Right cardiac atrium (tissue), 5 donors: ENCODE data around the gene NDUFA12. TPM values are rescaled to one million over a fixed set of nuclear protein-coding genes. Genes with fewer than 3 reads are reported as not detected.
A peak's percentile ranks its signal among the peaks of the same experiment; 100 is the strongest.

Experiments used
- ATAC-seq, 2 donors: fragments of 200-7000 bp; cut with Tn5 transposase; one replicate each; pipeline versions ENCODE4 v1.8.0 to v1.9.1; 2020; ENCODE audit warnings: moderate library complexity in 2 of 2, mild to moderate bottlenecking in 1 of 2
- DNase-seq, 3 donors: peaks; one replicate each; pipeline ENCODE4 v3.0.0-alpha.2; 2020
- H3K27ac ChIP-seq: one replicate; pipeline ENCODE4 v1.5.1; 2013; ENCODE audit warnings: mild to moderate bottlenecking, low read length, control low read depth, moderate library complexity
- H3K27me3 ChIP-seq: one replicate; pipeline ENCODE4 v1.6.1; 2013; ENCODE audit not compliant: control insufficient read depth, insufficient read depth
- H3K4me1 ChIP-seq: one replicate; pipeline ENCODE4 v1.6.1; 2013; ENCODE audit warnings: low read length; ENCODE audit not compliant: control insufficient read depth, insufficient read depth
- H3K4me3 ChIP-seq: one replicate; pipeline ENCODE4 v1.5.1; 2013; ENCODE audit warnings: low read length, control low read depth
- H3K9me3 ChIP-seq: one replicate; pipeline ENCODE4 v1.6.1; 2013; ENCODE audit warnings: low read length; ENCODE audit not compliant: control insufficient read depth
- WGBS: extraction: QIAGEN DNeasy Blood & Tissue Kit; methylation state at CpG from one replicate; pipeline ENCODE4 v1.1.7; 2013; 5-methylcytosine and 5-hydroxymethylcytosine counted together
- intact Hi-C, 4 donors: fragments of 100-400 bp; cut with DNase I; formaldehyde crosslinking; loops; one replicate each; pipeline versions ENCODE4 v1.11.0 to v1.14.0; 2022 to 2023
- long read RNA-seq, 4 donors: library from polyadenylated mRNA; unstranded; transcript quantifications; one replicate each; pipeline ENCODE4 v2.0.0, GENCODE V29; 2020 to 2021
- polyA plus RNA-seq: library from polyadenylated mRNA; stranded (reverse); fragments of 200-250 nt; gene quantifications from one replicate; pipeline ENCODE4 v1.2.3, GENCODE V29; 2013
- total RNA-seq, 4 donors: library from RNA; stranded (reverse); fragmentation: NEBNext Ultra II Directional; extraction: Animal tissue kit (Norgen Biotek cat#: 25700); gene quantifications; one replicate each; pipeline ENCODE4 v1.2.1, GENCODE V29; 2021
- donor health status: healthy with polysubstance abuse.
- donor health status: DM: no; HTN: yes; CAD: no.
- donor health status: DM: no; HTN: no; CAD: no.
- donor health status: DM: no; HTN: yes; CAD: no; lungs with severe emphysema.
- donor health status: DM: yes; HTN: yes; CAD: no.

The NDUFA12 gene
- total RNA-seq = 100 to 1,000 TPM; 307 to 334 (median 325) TPM
- 741 TPM for polyA plus RNA-seq
- long read RNA-seq, donor 1, transcript NDUFA12-201 (4 exons, 635 nt) = major isoform, 146 of 156 reads
- long read RNA-seq, donor 1, transcript NDUFA12-206 (3 exons, 487 nt) = minor isoform, 5 of 156 reads
- long read RNA-seq, donor 1, partial matches to known transcripts = 3 of 156 reads
- long read RNA-seq, donor 1, other reads (novel, unspliced or antisense) = 1 of 156 reads
- long read RNA-seq, donor 2, transcript NDUFA12-201 (4 exons, 635 nt) = major isoform, 131 of 133 reads
- long read RNA-seq, donor 2, partial matches to known transcripts = 2 of 133 reads
- long read RNA-seq, donor 2, other reads (novel, unspliced or antisense) = 0 of 133 reads
- long read RNA-seq, donor 3, transcript NDUFA12-201 (4 exons, 635 nt) = major isoform, 43 of 47 reads
- long read RNA-seq, donor 3, partial matches to known transcripts = 1 of 47 reads
- long read RNA-seq, donor 3, other reads (novel, unspliced or antisense) = 3 of 47 reads
- long read RNA-seq, donor 4, transcript NDUFA12-201 (4 exons, 635 nt) = major isoform, 71 of 75 reads
- long read RNA-seq, donor 4, partial matches to known transcripts = 2 of 75 reads
- long read RNA-seq, donor 4, other reads (novel, unspliced or antisense) = 0 of 75 reads

DNA sequence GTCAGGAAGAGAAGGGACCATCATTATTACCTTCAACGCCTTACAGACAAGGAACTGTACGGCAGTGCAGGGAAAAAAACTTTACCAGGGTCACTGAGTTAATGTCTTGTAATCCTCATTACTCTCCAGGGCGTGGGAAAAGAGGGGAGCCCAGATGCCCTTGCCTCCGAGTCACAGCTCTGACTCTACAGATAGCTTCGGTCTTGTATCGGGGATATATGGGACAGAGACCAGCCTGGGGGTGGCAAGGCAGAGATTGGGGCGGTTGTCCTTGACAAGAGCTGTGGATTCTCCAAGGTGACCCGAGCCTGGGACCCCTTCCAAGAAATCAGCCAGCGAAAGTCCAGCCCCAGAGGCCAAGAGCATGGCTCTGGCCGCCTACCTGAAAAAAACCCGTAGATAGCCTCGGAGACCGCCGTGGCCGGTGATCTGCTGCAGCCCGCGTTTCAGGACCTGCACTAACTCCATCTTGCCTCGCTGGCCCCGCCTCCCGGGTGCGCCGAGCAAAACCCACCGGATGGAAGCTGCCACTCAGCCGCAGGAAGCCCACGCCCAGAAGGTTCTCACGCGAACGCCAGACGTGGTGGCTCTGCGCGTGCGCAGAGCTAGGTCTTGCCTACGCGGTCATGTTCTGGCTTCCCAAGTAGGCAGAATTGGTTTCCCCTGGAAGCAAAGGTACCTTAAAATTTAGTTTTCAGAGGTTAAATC, at the start of gene NDUFA12:
Gene NDUFA12, minus strand, starts transcription at position 485 of the 708 bp plus-strand sequence. Its CDS starts 17 bp downstream, at position 468.
- H3K4me1 ChIP-seq = no peaks in the 10 kb centered on the region
- peak within 1 kb of the TSS; percentile 79 for H3K27ac ChIP-seq
- H3K4me3 ChIP-seq = peak within 1 kb of the TSS; percentile 80
- under 1% methylated on average over 34 of the region's 34 CpGs for WGBS
- ATAC-seq (peak; percentile 99 to 100), DNase-seq (peak; percentile 97 to 99 (median 98))
- H3K27me3 ChIP-seq = no peaks in the 10 kb centered on the region
- no peaks in the 10 kb centered on the region for H3K9me3 ChIP-seq
- intact Hi-C loops = no loop called here

DNA sequence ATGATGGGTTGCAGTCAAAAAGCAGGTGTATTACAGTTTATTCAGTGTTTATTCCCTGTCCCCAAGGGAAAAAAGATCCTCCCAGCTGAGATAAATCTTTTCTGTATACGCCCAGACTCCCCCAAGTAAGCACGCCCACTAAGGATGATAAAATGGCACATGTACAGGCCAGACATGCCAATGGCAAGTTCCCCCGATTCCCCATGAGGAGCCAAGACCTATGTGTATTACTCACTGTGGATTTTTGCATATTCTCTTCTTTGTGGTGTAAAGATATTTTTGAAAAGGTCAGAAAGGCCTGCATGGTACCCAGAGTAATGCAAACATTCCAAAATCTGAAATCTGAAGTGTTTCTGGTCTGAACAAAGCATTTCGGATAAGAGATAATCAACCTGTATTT, 47.7 kb upstream of the NDUFA12 start:
- no peaks in the 10 kb centered on the region for H3K27me3 ChIP-seq
- no peak for ATAC-seq
- intact Hi-C loops = no loop called here
- H3K27ac ChIP-seq = no peak overlapping the region
- DNase-seq = no peak
- H3K4me1 ChIP-seq = no peaks in the 10 kb centered on the region
- no peaks in the 10 kb centered on the region for H3K9me3 ChIP-seq
- WGBS = 86% methylated on average over 4 of the region's 4 CpGs
- H3K4me3 ChIP-seq = no peak overlapping the region

DNA sequence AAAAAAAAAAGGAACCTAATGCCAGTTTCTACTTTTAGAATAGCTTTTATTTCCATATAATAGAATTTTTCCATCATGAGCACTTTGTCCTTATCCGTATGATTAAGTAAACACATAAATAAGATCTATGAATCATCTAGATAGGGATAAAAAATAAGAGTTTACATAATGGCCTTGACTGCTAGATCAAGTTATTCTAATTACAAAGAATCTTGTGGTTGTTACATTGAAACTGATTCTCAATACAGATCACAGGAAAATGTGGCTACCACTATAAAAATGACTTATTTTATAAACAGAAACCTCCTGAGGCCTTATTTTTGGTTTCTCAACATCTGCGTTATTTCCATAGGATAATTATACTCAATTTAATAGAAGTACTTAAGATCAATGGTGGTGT, 34.4 kb upstream of the NDUFA12 start:
- Histone ChIP-seq H3K9me3 (no peaks in the 10 kb centered on the region), H3K27me3 (no peaks in the 10 kb centered on the region), H3K4me3 (no peak overlapping the region), H3K4me1 (no peaks in the 10 kb centered on the region), H3K27ac (no peak overlapping the region)
- intact Hi-C loops = no loop called here
- no peak for ATAC-seq
- WGBS = 88% methylated on average over 2 of the region's 2 CpGs
- no peak for DNase-seq

DNA sequence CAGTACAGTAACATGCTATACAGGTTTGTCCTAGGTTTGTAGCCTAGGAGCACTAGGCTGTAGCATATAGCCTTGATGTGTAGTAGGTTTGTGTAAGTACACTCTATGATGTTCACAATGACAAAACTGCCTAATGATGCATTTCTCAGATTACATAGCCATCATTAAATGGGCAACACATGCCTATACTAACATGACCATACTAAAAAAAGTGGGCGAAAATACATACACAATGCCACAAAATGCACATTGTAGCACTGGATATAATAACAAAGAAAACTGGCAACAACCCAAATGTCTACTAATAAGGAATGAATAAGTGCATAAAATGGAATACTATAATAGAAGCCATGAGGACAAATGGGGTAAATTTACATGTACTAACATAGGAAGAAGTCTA, 31.3 kb upstream of the NDUFA12 start:
- DNase-seq (no peak), ATAC-seq (no peak)
- Histone ChIP-seq H3K27ac (no peak overlapping the region), H3K27me3 (no peaks in the 10 kb centered on the region), H3K4me1 (no peaks in the 10 kb centered on the region), H3K4me3 (no peak overlapping the region), H3K9me3 (no peaks in the 10 kb centered on the region)
- intact Hi-C loops = no loop called here
- 85% methylated on average over 1 of the region's 1 CpG for WGBS

DNA sequence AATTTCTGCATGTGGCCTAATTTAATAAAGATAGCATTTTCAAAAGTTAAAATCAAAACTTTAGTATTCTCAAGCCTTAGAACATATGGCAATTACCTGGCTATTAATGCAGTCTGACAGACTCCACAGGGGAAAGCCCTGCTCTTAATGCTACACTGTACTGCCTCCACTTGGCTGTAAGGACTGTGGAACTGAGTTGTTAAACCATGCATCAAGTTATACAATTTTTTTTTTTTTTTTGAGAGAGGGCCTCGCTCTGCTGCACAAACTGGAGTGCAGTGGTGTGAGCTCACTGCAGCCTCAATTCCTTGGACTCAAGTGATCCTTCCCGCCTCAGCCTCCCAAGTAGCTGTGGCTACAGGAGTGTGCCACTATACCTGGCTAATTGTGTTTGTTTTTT, 19.0 kb upstream of the NDUFA12 start:
- H3K4me3 ChIP-seq = no peak overlapping the region
- intact Hi-C loops = no loop called here
- no peaks in the 10 kb centered on the region for H3K4me1 ChIP-seq
- H3K27ac ChIP-seq = no peak overlapping the region
- 96% methylated on average over 2 of the region's 2 CpGs for WGBS
- ATAC-seq = no peak
- no peaks in the 10 kb centered on the region for H3K27me3 ChIP-seq
- no peak for DNase-seq
- H3K9me3 ChIP-seq = no peaks in the 10 kb centered on the region

DNA sequence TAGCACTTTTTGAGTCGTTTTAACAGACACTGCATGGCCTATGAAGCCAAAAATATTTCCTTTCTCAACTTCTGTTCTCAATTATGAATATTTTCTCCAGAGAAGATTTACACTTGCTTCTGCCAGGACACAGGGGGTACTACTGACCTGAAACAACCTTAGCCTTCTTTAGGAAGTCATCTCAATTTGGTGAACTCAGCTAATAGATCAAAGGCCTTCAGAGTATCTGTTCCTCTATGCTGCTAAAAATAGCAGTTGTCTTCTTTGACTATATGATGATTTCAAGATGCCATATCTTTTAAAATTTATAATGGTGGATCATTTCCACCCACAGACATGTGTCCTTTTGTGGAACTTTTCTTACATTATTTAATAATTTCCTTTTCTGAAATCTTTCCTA, 14.0 kb upstream of the NDUFA12 start:
- DNase-seq = no peak
- Histone ChIP-seq H3K4me1 (no peaks in the 10 kb centered on the region), H3K9me3 (no peaks in the 10 kb centered on the region), H3K27me3 (no peaks in the 10 kb centered on the region), H3K27ac (no peak overlapping the region), H3K4me3 (no peak overlapping the region)
- intact Hi-C loops = no loop called here
- 74% methylated on average over 1 of the region's 1 CpG for WGBS
- no peak for ATAC-seq

DNA sequence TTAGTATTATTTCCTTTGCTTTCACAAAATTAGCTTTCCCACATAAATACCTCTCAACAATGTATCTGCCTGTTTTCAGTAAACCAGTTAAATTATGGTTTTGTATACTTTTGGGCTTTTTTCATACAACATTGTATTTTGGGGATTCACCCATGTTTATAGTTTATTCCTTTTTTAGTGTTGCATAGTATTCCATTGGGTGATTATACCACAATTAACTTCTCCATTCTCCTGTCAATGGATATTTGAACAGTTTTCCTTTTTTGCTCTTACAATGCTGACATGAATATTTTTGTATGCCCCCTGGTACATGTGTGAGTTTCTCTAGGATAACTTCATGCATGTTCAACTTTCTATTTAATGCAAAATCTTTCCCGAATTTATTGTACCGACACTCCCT, 12.6 kb upstream of the NDUFA12 start:
- no peak for ATAC-seq
- H3K9me3 ChIP-seq = no peaks in the 10 kb centered on the region
- H3K4me3 ChIP-seq = no peak overlapping the region
- DNase-seq = no peak
- 98% methylated on average over 2 of the region's 2 CpGs for WGBS
- no peaks in the 10 kb centered on the region for H3K27me3 ChIP-seq
- no peak overlapping the region for H3K27ac ChIP-seq
- intact Hi-C loops = no loop called here
- H3K4me1 ChIP-seq = no peaks in the 10 kb centered on the region

DNA sequence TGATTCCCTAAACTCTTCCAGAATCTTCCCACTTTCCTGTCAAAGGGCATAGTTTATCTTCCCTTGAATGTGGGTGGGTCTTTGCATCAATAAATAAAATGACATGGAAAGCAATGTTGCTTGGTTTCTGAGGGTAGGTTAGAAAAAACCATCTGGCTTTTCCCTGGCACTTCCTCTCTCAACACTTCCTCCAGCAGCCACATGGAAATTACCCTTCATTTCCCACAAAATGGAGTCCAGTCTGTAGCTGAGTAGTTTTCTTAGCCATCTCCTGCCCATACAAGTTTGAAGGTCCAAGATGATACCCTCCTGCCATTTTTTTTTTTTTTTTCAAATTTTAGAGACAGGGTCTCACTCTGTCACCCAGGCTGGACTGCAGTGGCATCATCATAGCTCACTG, 11.1 kb upstream of the NDUFA12 start:
- Histone ChIP-seq H3K4me3 (no peak overlapping the region), H3K27me3 (no peaks in the 10 kb centered on the region), H3K27ac (no peak overlapping the region), H3K9me3 (no peaks in the 10 kb centered on the region), H3K4me1 (no peaks in the 10 kb centered on the region)
- no peak for DNase-seq
- no peak for ATAC-seq
- intact Hi-C loops = no loop called here

DNA sequence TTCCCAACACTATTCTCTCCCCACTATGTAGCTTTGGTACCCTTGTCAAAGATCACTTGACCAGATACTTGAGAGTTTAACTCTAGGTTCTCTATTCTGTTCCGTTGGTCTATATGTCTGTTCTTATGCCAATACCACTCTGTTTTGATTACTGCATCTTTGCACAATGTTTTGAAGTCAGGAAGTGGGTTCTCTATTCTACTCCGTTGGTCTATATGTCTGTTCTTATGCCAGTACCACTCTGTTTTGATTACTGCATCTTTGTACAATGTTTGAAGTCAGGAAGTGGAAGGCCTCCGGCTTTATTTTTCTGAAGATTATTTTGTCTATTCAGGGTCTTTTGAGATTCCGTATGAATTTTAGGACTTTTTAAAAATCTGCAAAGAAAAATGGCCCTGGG, 2.7 kb upstream of the NDUFA12 start:
- ATAC-seq = no peak
- no peak overlapping the region for H3K4me3 ChIP-seq
- no peaks in the 10 kb centered on the region for H3K27me3 ChIP-seq
- no peaks in the 10 kb centered on the region for H3K4me1 ChIP-seq
- H3K27ac ChIP-seq = no peak overlapping the region
- 90% methylated on average over 4 of the region's 4 CpGs for WGBS
- no peaks in the 10 kb centered on the region for H3K9me3 ChIP-seq
- intact Hi-C loops = no loop called here
- no peak for DNase-seq

DNA sequence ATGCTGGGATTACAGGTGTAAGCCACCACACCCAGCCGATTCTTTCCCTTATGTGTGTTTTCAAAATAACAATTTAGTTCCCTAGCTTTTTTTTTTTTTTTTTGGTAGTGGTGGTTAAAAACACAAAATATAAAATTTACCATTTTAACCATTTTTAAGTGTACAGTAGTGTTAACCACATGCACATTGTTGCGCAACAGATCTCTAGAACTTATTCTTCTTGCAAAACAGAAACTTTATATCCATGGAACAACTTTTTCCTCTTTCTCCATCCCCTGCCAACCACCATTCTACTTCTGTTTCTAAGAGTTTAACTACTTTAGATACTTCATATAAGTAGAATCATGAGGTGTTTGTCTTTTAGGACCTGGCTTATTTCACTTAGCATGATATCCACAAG, 1.1 kb upstream of the NDUFA12 start:
- no peak overlapping the region for H3K27ac ChIP-seq
- H3K9me3 ChIP-seq = no peaks in the 10 kb centered on the region
- 82% methylated on average over 2 of the region's 2 CpGs for WGBS
- ATAC-seq (no peak), DNase-seq (no peak)
- intact Hi-C loops = no loop called here
- H3K4me1 ChIP-seq = no peaks in the 10 kb centered on the region
- no peak overlapping the region for H3K4me3 ChIP-seq
- H3K27me3 ChIP-seq = no peaks in the 10 kb centered on the region

DNA sequence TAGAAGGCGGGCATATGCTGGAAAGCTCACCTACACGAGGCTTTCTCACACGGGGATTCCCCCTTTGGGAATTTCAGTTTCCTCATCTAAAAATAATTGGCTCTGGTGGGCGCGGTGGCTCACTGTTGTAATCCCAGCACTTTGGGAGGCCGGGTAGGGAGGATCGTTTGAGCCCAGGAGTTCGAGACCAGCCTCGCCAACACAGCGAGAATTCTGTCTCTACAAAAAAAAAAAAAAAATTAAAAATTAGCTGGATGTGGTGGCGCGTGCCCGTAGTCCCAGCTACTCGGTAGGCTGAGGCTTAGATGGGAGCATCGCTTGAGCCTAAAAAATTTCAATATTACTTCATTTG, 400 bp upstream of the NDUFA12 start:
- DNase-seq (no peak), ATAC-seq (peak; percentile 4 to 45)
- 65% methylated on average over 15 of the region's 15 CpGs for WGBS
- H3K4me1 ChIP-seq = no peaks in the 10 kb centered on the region
- intact Hi-C loops = no loop called here
- H3K27ac ChIP-seq = peak overlapping the region; percentile 79
- no peaks in the 10 kb centered on the region for H3K27me3 ChIP-seq
- H3K9me3 ChIP-seq = no peaks in the 10 kb centered on the region
- H3K4me3 ChIP-seq = peak overlapping the region; percentile 80
